KMS-11 (cell line): Measurements from ENCODE around the gene ALDOB.

ENCODE experiments used
- H2AFZ ChIP-seq: fragments of 200-600 bp; sonication (generic); 2 replicates; pipeline ENCODE4 v1.6.1; 2016; ENCODE audit warnings: antibody characterized with exemption, mixed run types, low read depth
- H3K27ac ChIP-seq: fragments of 200-600 bp; sonication (generic); 2 replicates; pipeline ENCODE4 v1.6.1; 2016; ENCODE audit warnings: mild to moderate bottlenecking, mixed run types
- H3K27me3 ChIP-seq: fragments of 200-600 bp; sonication (generic); 2 replicates; pipeline ENCODE4 v1.6.1; 2017; ENCODE audit warnings: mild to moderate bottlenecking, low read depth, mixed run types, moderate library complexity; ENCODE audit not compliant: insufficient read depth
- H3K36me3 ChIP-seq: fragments of 200-600 bp; sonication (generic); 2 replicates; pipeline ENCODE4 v1.6.1; 2017; ENCODE audit warnings: mild to moderate bottlenecking, mixed run types; ENCODE audit not compliant: insufficient read depth
- H3K4me1 ChIP-seq: fragments of 200-600 bp; sonication (generic); 2 replicates; pipeline ENCODE4 v1.6.1; 2016; ENCODE audit warnings: mild to moderate bottlenecking, low read depth, mixed run types; ENCODE audit not compliant: poor library complexity, severe bottlenecking
- H3K4me2 ChIP-seq: fragments of 200-600 bp; sonication (generic); 2 replicates; pipeline ENCODE4 v1.7.0; 2016; ENCODE audit warnings: mild to moderate bottlenecking, mixed run types
- H3K4me3 ChIP-seq: fragments of 200-600 bp; sonication (generic); IDR thresholded peaks from 2 replicates; pipeline ENCODE4 v1.6.1; 2017; ENCODE audit warnings: low read depth, low read length, mixed read lengths; ENCODE audit not compliant: insufficient read depth
- H3K79me2 ChIP-seq: fragments of 200-600 bp; sonication (generic); 2 replicates; pipeline ENCODE4 v1.6.1; 2016; ENCODE audit warnings: low read depth, mixed run types; ENCODE audit not compliant: insufficient read depth
- H3K9ac ChIP-seq: fragments of 200-600 bp; sonication (generic); 2 replicates; pipeline ENCODE4 v1.6.1; 2016; ENCODE audit warnings: mild to moderate bottlenecking, mixed run types
- H4K20me1 ChIP-seq: fragments of 200-600 bp; sonication (generic); 2 replicates; pipeline ENCODE4 v1.6.1; 2016; ENCODE audit warnings: mild to moderate bottlenecking, mixed run types; ENCODE audit not compliant: insufficient read depth
- TF ChIP-seq, protein P1 (sequence below): fragments of 200-600 bp; sonication (generic); conservative IDR thresholded peaks from 2 replicates; pipeline ENCODE4 v1.6.1; 2017; ENCODE audit warnings: low read depth, mild to moderate bottlenecking, antibody characterized with exemption, low read length, moderate library complexity, mixed read lengths

The ALDOB gene

DNA sequence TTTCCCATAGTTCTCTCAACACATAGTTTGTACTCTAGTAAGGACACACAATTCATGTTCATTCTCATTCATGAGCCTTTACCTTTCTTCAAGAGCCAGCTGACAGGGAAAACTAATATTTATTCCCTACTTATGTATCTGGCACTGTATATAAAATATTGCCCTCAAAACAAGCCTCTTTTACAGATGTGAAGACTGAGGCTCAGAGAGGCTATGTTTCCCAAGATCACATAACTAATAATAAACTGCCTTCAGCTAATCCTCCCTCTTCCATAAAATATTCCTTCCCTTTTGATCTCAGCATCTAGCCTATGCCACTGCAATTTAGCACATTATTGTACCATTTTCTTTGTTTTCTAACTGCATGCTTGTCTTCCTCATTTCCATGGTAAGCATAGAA, 18.2 kb downstream of the ALDOB start:
- Histone ChIP-seq H3K36me3 (no peaks in the 10 kb centered on the region), H3K4me3 (no peak overlapping the region), H3K4me2 (no peak overlapping the region), H3K9ac (no peak overlapping the region), H4K20me1 (no peaks in the 10 kb centered on the region), H3K27me3 (no peaks in the 10 kb centered on the region), H3K79me2 (no peaks in the 10 kb centered on the region), H2AFZ (no peak overlapping the region), H3K27ac (no peak overlapping the region), H3K4me1 (peaks cover 4% of the 10 kb centered on the region)
- TF ChIP-seq, protein P1, sequence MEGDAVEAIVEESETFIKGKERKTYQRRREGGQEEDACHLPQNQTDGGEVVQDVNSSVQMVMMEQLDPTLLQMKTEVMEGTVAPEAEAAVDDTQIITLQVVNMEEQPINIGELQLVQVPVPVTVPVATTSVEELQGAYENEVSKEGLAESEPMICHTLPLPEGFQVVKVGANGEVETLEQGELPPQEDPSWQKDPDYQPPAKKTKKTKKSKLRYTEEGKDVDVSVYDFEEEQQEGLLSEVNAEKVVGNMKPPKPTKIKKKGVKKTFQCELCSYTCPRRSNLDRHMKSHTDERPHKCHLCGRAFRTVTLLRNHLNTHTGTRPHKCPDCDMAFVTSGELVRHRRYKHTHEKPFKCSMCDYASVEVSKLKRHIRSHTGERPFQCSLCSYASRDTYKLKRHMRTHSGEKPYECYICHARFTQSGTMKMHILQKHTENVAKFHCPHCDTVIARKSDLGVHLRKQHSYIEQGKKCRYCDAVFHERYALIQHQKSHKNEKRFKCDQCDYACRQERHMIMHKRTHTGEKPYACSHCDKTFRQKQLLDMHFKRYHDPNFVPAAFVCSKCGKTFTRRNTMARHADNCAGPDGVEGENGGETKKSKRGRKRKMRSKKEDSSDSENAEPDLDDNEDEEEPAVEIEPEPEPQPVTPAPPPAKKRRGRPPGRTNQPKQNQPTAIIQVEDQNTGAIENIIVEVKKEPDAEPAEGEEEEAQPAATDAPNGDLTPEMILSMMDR = no peak

DNA sequence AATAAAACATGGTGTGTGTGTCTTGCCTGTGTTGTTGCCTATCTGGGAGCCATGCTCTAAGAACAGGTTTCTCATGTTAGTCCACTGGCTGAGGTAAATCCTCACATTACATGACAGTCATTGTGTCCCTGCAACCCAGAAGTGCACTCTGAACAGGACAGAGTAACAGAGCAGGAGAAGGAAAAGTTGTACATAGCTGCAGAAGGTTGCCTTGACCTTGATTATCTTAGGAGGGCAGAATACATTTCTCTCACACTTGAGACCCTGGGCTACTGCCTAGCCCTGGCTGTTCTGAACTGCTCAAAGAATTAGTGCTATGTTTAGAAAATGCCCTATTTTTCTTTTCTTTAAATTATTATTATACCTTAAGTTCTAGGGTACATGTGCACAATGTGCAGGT, 20.0 kb downstream of the ALDOB start:
- Histone ChIP-seq H3K4me3 (no peak overlapping the region), H4K20me1 (no peaks in the 10 kb centered on the region), H3K4me1 (no peaks in the 10 kb centered on the region), H3K27me3 (no peaks in the 10 kb centered on the region), H3K27ac (no peak overlapping the region), H3K4me2 (no peak overlapping the region), H3K36me3 (no peaks in the 10 kb centered on the region), H2AFZ (no peak overlapping the region), H3K79me2 (no peaks in the 10 kb centered on the region), H3K9ac (no peak overlapping the region)
- TF ChIP-seq, protein P1 = no peak

DNA sequence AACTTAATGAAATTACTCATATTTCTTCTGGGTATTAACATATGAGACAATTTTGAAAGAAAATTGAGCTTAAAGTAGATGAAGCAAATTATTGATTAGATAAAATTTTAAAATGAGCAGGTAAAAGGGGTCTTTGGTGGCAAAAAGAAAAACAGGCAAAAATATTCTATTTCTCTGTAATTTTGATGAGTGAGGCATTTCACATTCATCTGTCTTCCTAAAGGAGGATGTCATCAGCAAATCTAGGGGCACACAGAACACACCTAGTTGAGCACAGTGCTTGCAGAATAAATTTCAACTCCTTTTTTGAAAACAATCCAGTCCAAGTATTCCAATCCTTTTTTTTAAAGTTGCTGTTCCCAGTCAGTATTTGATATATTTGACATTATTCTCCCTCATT, 20.7 kb downstream of the ALDOB start:
- no peaks in the 10 kb centered on the region for H4K20me1 ChIP-seq
- no peaks in the 10 kb centered on the region for H3K4me1 ChIP-seq
- H3K27ac ChIP-seq = no peak overlapping the region
- H3K79me2 ChIP-seq = no peaks in the 10 kb centered on the region
- H2AFZ ChIP-seq = no peak overlapping the region
- no peak overlapping the region for H3K4me2 ChIP-seq
- H3K27me3 ChIP-seq = no peaks in the 10 kb centered on the region
- no peaks in the 10 kb centered on the region for H3K36me3 ChIP-seq
- TF ChIP-seq, protein P1 = no peak
- H3K9ac ChIP-seq = no peak overlapping the region
- H3K4me3 ChIP-seq = no peak overlapping the region

DNA sequence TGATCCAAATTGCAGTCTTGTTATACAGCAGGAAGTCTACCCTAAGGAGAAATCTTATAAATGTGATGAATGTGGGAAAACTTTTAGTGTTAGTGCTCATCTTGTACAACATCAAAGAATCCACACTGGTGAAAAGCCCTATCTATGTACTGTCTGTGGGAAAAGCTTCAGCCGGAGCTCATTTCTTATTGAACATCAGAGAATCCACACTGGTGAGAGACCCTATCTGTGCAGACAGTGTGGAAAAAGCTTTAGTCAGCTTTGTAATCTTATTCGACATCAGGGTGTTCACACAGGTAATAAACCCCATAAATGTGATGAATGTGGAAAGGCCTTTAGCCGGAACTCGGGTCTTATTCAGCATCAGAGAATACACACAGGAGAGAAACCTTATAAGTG, 26.5 kb downstream of the ALDOB start:
- H3K4me1 ChIP-seq = no peaks in the 10 kb centered on the region
- no peaks in the 10 kb centered on the region for H4K20me1 ChIP-seq
- no peak overlapping the region for H2AFZ ChIP-seq
- H3K4me2 ChIP-seq = no peak overlapping the region
- H3K79me2 ChIP-seq = no peaks in the 10 kb centered on the region
- H3K27ac ChIP-seq = no peak overlapping the region
- no peak overlapping the region for H3K4me3 ChIP-seq
- H3K27me3 ChIP-seq = no peaks in the 10 kb centered on the region
- H3K36me3 ChIP-seq = peaks cover 19% of the 10 kb centered on the region; the same call in 1 of the 2 replicates
- TF ChIP-seq, protein P1 = no peak
- no peak overlapping the region for H3K9ac ChIP-seq
